ENCODE results near the gene C1orf74. TPM values are rescaled to one million over a fixed set of nuclear protein-coding genes. Genes with fewer than 3 reads are reported as not detected.

Gene C1orf74
- total RNA-seq, 2 experiments from 2014 or later = 0.63 to 0.67 TPM

DNA sequence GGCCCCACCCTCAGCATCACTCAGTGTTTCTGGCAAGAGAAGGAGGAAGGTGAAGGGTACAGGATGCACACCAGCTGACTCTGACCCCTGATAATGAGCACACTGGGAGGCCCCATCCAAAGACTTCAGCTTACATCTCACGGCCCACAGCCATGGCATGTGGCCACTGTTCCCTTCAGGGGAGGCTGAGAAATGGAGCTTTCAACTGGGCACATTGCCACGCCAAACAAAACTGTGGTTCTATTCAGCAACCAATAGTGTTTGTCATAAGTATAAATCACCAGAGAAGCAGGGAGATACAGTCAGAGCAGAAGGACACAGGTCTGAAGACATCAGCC is 41.2 kb downstream of the C1orf74 start:
- CTCF ChIA-PET = no interaction called here
- Histone ChIP-seq H3K9me3 (ENCODE audit: control insufficient read depth in 1 of 2, insufficient read depth in 1 of 2, low read length in 2 of 2) (no peaks in the 10 kb centered on the region), H3K27me3 (ENCODE audit: control insufficient read depth in 1 of 2, insufficient read depth in 2 of 2, low read length in 2 of 2) (no peaks in the 10 kb centered on the region), H3K4me3 (ENCODE audit: low read length) (no peak overlapping the region), H3K27ac (ENCODE audit: low read depth in 1 of 2, low read length in 2 of 2) (no peak overlapping the region), H3K4me1 (ENCODE audit: insufficient read depth, low read length) (peaks cover 16% of the 10 kb centered on the region), H3K36me3 (ENCODE audit: insufficient read depth, low read length) (no peaks in the 10 kb centered on the region)
- no peaks in the 10 kb centered on the region for H3K27me3 Mint-ChIP-seq
- TF ChIP-seq CTCF (IDR thresholded peaks at IDR 0.05) = no peak
- no peak overlapping the region for H3K4me3 Mint-ChIP-seq
- H3K36me3 Mint-ChIP-seq (ENCODE audit: low read depth) = no peaks in the 10 kb centered on the region
- intact Hi-C loops (cut with DNase I, micrococcal nuclease) = no loop called here
- no peak for ATAC-seq (ENCODE audit: poor library complexity)
- H3K4me1 Mint-ChIP-seq (ENCODE audit: low read depth) = peaks cover 31% of the 10 kb centered on the region
- POLR2A ChIA-PET = no interaction called here
- H3K9me3 Mint-ChIP-seq = no peaks in the 10 kb centered on the region
- H3K27ac Mint-ChIP-seq = no peak overlapping the region
- no peak for DNase-seq

DNA sequence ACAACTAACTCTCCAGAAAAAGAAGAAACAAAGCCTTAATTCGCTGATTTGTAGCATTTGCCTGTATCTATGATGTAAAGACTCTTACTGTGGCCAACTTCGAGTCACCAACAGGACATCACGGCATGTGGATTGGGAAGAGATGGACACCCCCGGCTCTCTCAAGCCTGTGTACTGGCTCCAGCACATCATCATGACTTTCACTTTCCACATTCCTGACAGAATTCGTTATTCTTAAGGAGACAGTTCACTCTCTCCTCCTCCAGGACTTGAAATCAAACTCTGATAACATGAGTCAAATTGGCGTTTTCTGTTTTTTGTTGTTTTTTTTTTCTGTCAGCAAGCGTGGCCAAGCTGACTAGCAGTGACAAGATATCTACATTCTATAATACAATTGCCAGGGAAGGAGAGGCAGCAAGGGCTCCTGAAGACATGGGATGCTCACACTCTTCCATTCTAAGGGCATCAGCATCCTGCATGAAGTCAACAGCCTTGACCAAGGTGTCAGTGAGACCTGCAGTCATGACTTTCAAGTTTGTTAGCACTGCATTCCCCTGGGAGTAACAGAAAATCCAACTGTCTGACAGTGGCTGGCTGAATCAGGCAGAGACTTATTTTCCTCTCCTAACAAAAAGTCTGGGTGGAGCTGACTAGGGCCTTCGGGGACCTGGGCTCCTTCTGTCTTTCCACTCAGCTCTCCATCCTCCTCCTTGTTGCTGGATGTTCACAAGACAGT is 41.8 kb downstream of the C1orf74 start:
- ChIA-PET CTCF (no interaction called here), POLR2A (no interaction called here)
- intact Hi-C loops (cut with DNase I, micrococcal nuclease) = no loop called here
- H3K27me3 ChIP-seq (ENCODE audit: control insufficient read depth in 1 of 2, insufficient read depth in 2 of 2, low read length in 2 of 2) = no peaks in the 10 kb centered on the region
- ATAC-seq (ENCODE audit: poor library complexity) (no peak), DNase-seq (no peak)
- TF ChIP-seq CTCF (IDR thresholded peaks at IDR 0.05) = no peak
- H3K36me3 ChIP-seq (ENCODE audit: insufficient read depth, low read length) = no peaks in the 10 kb centered on the region
- H3K27ac Mint-ChIP-seq = no peak overlapping the region
- peaks cover 10% of the 10 kb centered on the region for H3K4me1 ChIP-seq (ENCODE audit: insufficient read depth, low read length)
- H3K36me3 Mint-ChIP-seq (ENCODE audit: low read depth) = no peaks in the 10 kb centered on the region
- H3K9me3 Mint-ChIP-seq = no peaks in the 10 kb centered on the region
- H3K4me3 Mint-ChIP-seq = no peak overlapping the region
- no peaks in the 10 kb centered on the region for H3K27me3 Mint-ChIP-seq
- H3K4me3 ChIP-seq (ENCODE audit: low read length) = no peak overlapping the region
- peaks cover 25% of the 10 kb centered on the region for H3K4me1 Mint-ChIP-seq (ENCODE audit: low read depth)
- H3K9me3 ChIP-seq (ENCODE audit: control insufficient read depth in 1 of 2, insufficient read depth in 1 of 2, low read length in 2 of 2) = no peaks in the 10 kb centered on the region
- H3K27ac ChIP-seq (ENCODE audit: low read depth in 1 of 2, low read length in 2 of 2) = no peak overlapping the region

GRCh38 chr1:209741889-209742288 is 42.5 kb downstream of the C1orf74 start:
- no peak for DNase-seq
- ChIA-PET POLR2A (no interaction called here), CTCF (no interaction called here)
- no peaks in the 10 kb centered on the region for H3K27me3 Mint-ChIP-seq
- ATAC-seq (ENCODE audit: poor library complexity) = no peak
- H3K27me3 ChIP-seq (ENCODE audit: control insufficient read depth in 1 of 2, insufficient read depth in 2 of 2, low read length in 2 of 2) = no peaks in the 10 kb centered on the region
- intact Hi-C loops (cut with DNase I, micrococcal nuclease) = no loop called here
- H3K9me3 ChIP-seq (ENCODE audit: control insufficient read depth in 1 of 2, insufficient read depth in 1 of 2, low read length in 2 of 2) = no peaks in the 10 kb centered on the region
- H3K9me3 Mint-ChIP-seq = no peaks in the 10 kb centered on the region
- no peak for TF ChIP-seq CTCF (IDR thresholded peaks at IDR 0.05)
- H3K36me3 ChIP-seq (ENCODE audit: insufficient read depth, low read length) = no peaks in the 10 kb centered on the region
- peaks cover 4% of the 10 kb centered on the region for H3K4me1 ChIP-seq (ENCODE audit: insufficient read depth, low read length)
- peaks cover 18% of the 10 kb centered on the region for H3K4me1 Mint-ChIP-seq (ENCODE audit: low read depth)
- H3K4me3 ChIP-seq (ENCODE audit: low read length) = no peak overlapping the region
- no peaks in the 10 kb centered on the region for H3K36me3 Mint-ChIP-seq (ENCODE audit: low read depth)
- H3K4me3 Mint-ChIP-seq = no peak overlapping the region
- peak overlapping the region; percentile 5 for H3K27ac Mint-ChIP-seq
- H3K27ac ChIP-seq (ENCODE audit: low read depth in 1 of 2, low read length in 2 of 2) = no peak overlapping the region

Data from CD4-positive, alpha-beta T cell (primary cell).